Endothelial cell (in vitro differentiated cells): ENCODE data around the gene TRAPPC10. TPM values are rescaled to one million over a fixed set of nuclear protein-coding genes. Genes with fewer than 3 reads are reported as not detected.
"Not testable (repeated sequence)": the region's sequence is repeated elsewhere in the genome, so short reads cannot be mapped to it uniquely, and the experiment has no call there.

Experiments used
- DNase-seq: peaks from one replicate; pipeline ENCODE4 v3.0.0; 2021; ENCODE audit warnings: low spot score
- H3K27ac Mint-ChIP-seq: one replicate; pipeline ENCODE4 v1.8.0; 2021; ENCODE audit warnings: mixed read lengths, inconsistent platforms; ENCODE audit not compliant: unreplicated experiment
- H3K27me3 Mint-ChIP-seq: one replicate; pipeline ENCODE4 v1.8.0; 2021; ENCODE audit warnings: mild to moderate bottlenecking, moderate library complexity, mixed read lengths, inconsistent platforms; ENCODE audit not compliant: unreplicated experiment
- H3K36me3 Mint-ChIP-seq: one replicate; pipeline ENCODE4 v1.8.0; 2021; ENCODE audit warnings: mild to moderate bottlenecking, low read depth, mixed read lengths, inconsistent platforms; ENCODE audit not compliant: unreplicated experiment
- H3K4me1 Mint-ChIP-seq: one replicate; pipeline ENCODE4 v1.8.0; 2021; ENCODE audit warnings: mild to moderate bottlenecking, mixed read lengths, inconsistent platforms; ENCODE audit not compliant: unreplicated experiment
- H3K4me3 Mint-ChIP-seq: one replicate; pipeline ENCODE4 v1.8.0; 2021; ENCODE audit warnings: mild to moderate bottlenecking, mixed read lengths, inconsistent platforms; ENCODE audit not compliant: unreplicated experiment
- H3K9me3 Mint-ChIP-seq: one replicate; pipeline ENCODE4 v1.8.0; 2021; ENCODE audit warnings: mixed read lengths, inconsistent platforms; ENCODE audit not compliant: unreplicated experiment
- total RNA-seq: library from RNA; stranded (reverse); fragmentation: NEBNext Ultra II Directional; extraction: Animal tissue kit (Norgen Biotek cat#: 25700); gene quantifications from one replicate; pipeline ENCODE4 v1.2.1, GENCODE V29; 2021; ENCODE audit not compliant: unreplicated experiment
- TF ChIP-seq, protein P1 (sequence below): fragments of 200-600 bp; sonication (generic); IDR thresholded peaks from one replicate; pipeline ENCODE4 v1.5.0; 2021; ENCODE audit warnings: antibody characterized with exemption; ENCODE audit not compliant: unreplicated experiment

The TRAPPC10 gene
- total RNA-seq, 1 donor from 2014 or later: 28.4 TPM

DNA sequence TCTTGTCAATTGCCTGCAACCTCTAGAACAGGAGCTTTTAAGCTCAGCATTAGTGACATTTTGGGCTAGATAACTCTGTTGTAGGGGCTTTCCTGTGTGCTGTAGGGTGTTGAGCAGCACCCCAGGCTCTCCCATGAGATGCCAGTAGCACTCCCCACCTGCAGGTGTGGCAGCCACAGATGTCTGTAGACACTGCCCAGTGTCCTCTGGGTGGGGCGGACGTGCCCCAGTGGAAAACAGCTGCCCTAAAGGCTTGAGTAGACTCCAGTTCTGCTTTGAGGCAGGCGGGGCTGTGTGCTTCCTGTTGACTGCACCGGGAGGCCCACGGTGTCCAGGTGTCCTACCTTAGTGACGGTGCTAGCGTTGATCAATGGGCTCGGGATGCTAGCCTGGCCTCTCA lies 78.2 kb downstream of the TRAPPC10 start:
- Mint-ChIP-seq H3K9me3 (no peaks in the 10 kb centered on the region), H3K27ac (no peak overlapping the region), H3K4me3 (no peak overlapping the region), H3K36me3 (peaks cover 38% of the 10 kb centered on the region), H3K27me3 (no peaks in the 10 kb centered on the region), H3K4me1 (no peaks in the 10 kb centered on the region)
- no peak for DNase-seq
- TF ChIP-seq, protein P1, sequence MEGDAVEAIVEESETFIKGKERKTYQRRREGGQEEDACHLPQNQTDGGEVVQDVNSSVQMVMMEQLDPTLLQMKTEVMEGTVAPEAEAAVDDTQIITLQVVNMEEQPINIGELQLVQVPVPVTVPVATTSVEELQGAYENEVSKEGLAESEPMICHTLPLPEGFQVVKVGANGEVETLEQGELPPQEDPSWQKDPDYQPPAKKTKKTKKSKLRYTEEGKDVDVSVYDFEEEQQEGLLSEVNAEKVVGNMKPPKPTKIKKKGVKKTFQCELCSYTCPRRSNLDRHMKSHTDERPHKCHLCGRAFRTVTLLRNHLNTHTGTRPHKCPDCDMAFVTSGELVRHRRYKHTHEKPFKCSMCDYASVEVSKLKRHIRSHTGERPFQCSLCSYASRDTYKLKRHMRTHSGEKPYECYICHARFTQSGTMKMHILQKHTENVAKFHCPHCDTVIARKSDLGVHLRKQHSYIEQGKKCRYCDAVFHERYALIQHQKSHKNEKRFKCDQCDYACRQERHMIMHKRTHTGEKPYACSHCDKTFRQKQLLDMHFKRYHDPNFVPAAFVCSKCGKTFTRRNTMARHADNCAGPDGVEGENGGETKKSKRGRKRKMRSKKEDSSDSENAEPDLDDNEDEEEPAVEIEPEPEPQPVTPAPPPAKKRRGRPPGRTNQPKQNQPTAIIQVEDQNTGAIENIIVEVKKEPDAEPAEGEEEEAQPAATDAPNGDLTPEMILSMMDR: no peak

DNA sequence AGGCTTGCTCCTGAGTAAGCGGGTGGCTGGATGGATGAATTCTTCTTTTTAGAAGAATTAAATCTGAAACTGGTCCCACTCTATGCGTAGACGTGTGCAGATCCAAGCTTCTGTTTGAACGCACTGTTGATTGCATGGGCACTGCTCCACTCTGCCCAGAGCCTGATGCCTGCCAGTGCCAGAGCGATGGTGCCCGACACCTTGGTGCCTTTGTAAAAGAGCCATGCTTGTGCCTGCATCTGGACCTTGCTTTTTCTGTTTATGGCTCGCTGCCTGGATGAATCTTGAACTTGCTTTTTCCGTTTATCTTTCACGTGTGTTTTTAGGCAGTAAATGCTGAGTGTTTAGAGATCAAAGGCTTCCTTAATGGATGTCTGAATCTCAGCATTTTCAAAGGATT lies 80.1 kb downstream of the TRAPPC10 start:
- Mint-ChIP-seq H3K4me3 (no peak overlapping the region), H3K36me3 (peaks cover 30% of the 10 kb centered on the region), H3K27ac (no peak overlapping the region), H3K4me1 (no peaks in the 10 kb centered on the region), H3K9me3 (no peaks in the 10 kb centered on the region), H3K27me3 (no peaks in the 10 kb centered on the region)
- TF ChIP-seq, protein P1: no peak
- DNase-seq: no peak

DNA sequence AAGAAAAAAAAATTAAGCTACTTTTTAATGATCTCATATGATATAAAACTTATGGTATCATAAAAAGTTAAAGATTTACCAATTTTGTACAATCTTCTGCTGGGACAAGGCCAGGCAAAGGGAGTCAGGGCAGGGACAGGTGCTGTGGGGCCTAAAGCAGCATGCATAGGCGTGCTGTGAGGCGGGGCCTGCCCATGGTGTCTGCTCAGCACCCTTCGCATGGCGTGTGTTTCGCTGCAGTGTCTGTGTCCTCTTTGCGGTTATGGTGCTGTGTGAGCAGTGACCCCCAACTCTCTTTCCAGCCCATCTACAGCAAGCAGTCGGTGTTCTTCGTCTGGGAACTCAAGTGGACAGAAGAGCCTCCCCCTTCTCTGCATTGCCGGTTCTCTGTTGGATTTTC lies 81.7 kb downstream of the TRAPPC10 start:
- H3K27me3 Mint-ChIP-seq: no peaks in the 10 kb centered on the region
- H3K4me1 Mint-ChIP-seq: no peaks in the 10 kb centered on the region
- no peak for DNase-seq
- peaks cover 18% of the 10 kb centered on the region for H3K36me3 Mint-ChIP-seq
- H3K4me3 Mint-ChIP-seq: no peak overlapping the region
- TF ChIP-seq, protein P1: no peak
- no peak overlapping the region for H3K27ac Mint-ChIP-seq
- H3K9me3 Mint-ChIP-seq: no peaks in the 10 kb centered on the region

DNA sequence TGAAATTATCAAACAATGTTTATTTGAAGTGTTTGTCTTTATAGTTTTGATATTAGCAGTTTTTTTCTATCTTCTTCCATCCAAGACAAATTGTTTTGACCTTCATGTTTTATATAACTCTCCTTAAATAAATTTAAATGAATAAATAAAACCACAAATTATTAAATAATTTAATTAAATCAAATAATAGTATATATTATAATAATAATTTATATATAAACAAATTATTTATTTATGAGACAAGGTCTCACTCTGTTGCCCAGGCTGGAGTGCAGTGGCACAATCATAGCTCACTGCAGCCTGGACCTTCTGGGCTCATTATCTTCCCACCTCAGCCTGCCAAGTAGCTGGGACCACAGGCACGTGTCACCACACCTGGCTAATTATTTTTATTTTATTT lies 82.7 kb downstream of the TRAPPC10 start:
- TF ChIP-seq, protein P1: no peak
- Mint-ChIP-seq H3K27me3 (no peaks in the 10 kb centered on the region), H3K27ac (no peak overlapping the region), H3K4me1 (no peaks in the 10 kb centered on the region), H3K9me3 (no peaks in the 10 kb centered on the region), H3K4me3 (no peak overlapping the region), H3K36me3 (peaks cover 8% of the 10 kb centered on the region)
- no peak for DNase-seq

DNA sequence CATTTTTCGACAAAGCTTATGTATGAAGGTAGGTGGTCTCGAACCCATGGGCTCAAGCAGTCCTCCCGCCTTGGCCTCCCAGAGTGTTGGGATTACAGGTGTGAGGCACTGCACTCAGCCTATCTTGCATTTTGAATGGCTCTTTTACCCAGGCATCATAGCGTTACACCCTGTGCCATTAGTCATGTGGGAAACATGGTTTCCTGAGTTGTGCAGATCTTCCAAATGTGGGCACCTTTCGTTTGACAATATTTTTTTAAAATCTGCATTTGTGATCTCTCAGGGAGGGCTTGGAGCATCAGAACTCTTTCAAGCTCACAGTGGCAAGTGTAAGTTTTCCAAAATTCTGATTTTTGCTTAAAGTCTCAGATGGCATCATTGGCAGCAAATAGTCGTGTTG lies 86.4 kb downstream of the TRAPPC10 start:
- not testable (repeated sequence) for H3K9me3 Mint-ChIP-seq, H3K4me1 Mint-ChIP-seq, H3K27ac Mint-ChIP-seq, DNase-seq, H3K4me3 Mint-ChIP-seq, H3K36me3 Mint-ChIP-seq, H3K27me3 Mint-ChIP-seq

DNA sequence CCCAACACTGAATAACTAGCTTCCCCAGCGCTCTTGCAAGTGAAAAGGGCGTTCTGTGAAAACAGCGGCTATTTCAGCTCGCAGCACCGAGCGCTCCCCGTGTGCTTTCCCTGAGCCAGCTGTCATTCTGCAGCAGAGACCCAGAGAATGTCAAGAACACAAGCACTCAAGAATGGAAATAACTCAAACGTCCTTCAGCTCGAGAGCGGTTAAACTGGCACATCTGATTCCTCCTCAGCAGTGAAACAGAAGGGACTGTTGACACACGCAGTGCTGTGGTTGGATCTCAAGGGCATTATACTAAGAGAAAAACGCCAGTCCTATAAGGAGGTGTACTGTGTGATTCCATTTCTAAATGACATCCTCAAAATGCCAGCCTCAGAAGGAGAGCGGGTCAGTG lies 86.9 kb downstream of the TRAPPC10 start:
- not testable (repeated sequence) for H3K4me1 Mint-ChIP-seq, H3K27ac Mint-ChIP-seq, H3K36me3 Mint-ChIP-seq, H3K27me3 Mint-ChIP-seq, H3K9me3 Mint-ChIP-seq, DNase-seq, H3K4me3 Mint-ChIP-seq

DNA sequence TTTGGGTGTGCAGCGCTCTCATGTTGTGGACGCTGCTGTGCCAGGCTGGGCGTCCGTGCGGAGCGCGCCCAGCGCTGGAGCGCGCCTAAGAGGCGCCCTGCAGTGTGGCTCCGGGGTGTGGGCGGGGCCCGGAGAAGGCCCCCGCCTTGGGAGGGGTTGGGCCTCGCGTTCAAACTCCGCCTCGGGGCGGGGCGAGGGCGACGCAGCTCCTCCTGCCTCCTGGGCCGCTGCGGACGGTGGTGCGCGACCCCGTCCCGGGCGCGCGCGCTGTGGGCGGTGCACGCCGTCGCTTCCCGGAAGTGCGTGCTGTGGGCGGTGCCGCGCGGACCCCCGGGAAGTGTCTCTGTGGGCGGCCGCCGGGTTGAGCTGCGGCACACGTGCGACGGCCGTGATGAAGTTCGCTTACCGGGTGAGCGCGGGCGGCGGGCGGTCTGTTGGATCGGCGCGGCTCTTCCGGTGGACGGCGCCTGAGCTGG lies 95.0 kb downstream of the TRAPPC10 start, which contains the start of gene PWP2:
PWP2 (plus strand) TSS at position 374 of the 476 bp plus-strand sequence; CDS start at position 392, 18 bp downstream.
- H3K4me3 Mint-ChIP-seq, H3K36me3 Mint-ChIP-seq, H3K9me3 Mint-ChIP-seq, H3K27ac Mint-ChIP-seq, H3K4me1 Mint-ChIP-seq, H3K27me3 Mint-ChIP-seq: not testable (repeated sequence)
- DNase-seq: peak; percentile 42

DNA sequence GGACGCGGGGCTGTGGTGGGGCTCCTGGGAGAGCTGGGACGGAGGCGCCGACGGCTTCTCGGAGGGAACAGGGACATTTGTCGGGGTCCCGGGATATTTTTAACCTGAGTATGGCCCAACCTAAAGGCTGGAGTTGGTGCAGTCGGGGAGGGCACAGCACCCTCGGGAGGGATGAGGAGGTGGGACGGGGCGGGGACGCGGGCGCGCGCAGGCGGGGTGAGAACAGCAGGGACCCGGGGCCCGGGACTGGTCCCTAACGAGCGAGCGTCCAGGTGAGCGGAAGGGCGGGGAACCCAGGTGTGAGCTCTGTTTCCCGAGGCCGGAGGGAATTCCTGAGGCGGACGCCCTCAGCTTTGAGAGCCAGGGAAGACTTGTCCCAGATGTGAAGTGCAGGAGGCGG lies 95.5 kb downstream of the TRAPPC10 start:
- not testable (repeated sequence) for H3K4me3 Mint-ChIP-seq, H3K27me3 Mint-ChIP-seq, H3K4me1 Mint-ChIP-seq, DNase-seq, H3K27ac Mint-ChIP-seq, H3K36me3 Mint-ChIP-seq, H3K9me3 Mint-ChIP-seq
